Stimulated activated effector memory CD8-positive, alpha-beta T cell treated with anti-CD3 and anti-CD28 coated beads, Interleukin-12 subunit alpha, Interleukin-12 subunit beta, amount 100 ng/mL, for 72 hours (primary cell): ENCODE data around the gene CDHR5.
A peak's percentile ranks its signal among the peaks of the same experiment; 100 is the strongest.

Experiments
- ATAC-seq: fragments of 150-1000 bp; cut with Tn5 transposase; 2 replicates; pipeline ENCODE4 v1.10.0; 2021
- DNase-seq, 2 donors: peaks; one replicate each; pipeline ENCODE4 v3.0.0; 2021 to 2022; ENCODE audit warnings: low spot score in 2 of 2
- H3K27ac Mint-ChIP-seq: one replicate; pipeline ENCODE4 v1.8.0; 2022; ENCODE audit warnings: mild to moderate bottlenecking, mixed read lengths
- H3K36me3 Mint-ChIP-seq: one replicate; pipeline ENCODE4 v1.8.0; 2022; ENCODE audit warnings: mild to moderate bottlenecking, mixed read lengths
- H3K4me1 Mint-ChIP-seq: one replicate; pipeline ENCODE4 v1.8.0; 2022; ENCODE audit warnings: mixed read lengths
- H3K4me3 Mint-ChIP-seq: one replicate; pipeline ENCODE4 v1.8.0; 2022; ENCODE audit warnings: mild to moderate bottlenecking, mixed read lengths
- H3K9me3 Mint-ChIP-seq: one replicate; pipeline ENCODE4 v1.8.0; 2022; ENCODE audit warnings: mixed read lengths

Gene CDHR5

GRCh38 chr11:619628-620050 is 5.1 kb downstream of the CDHR5 start:
- Mint-ChIP-seq H3K4me3 (no peak overlapping the region), H3K36me3 (peaks cover 28% of the 10 kb centered on the region), H3K9me3 (no peaks in the 10 kb centered on the region), H3K4me1 (peaks cover 19% of the 10 kb centered on the region), H3K27ac (no peak overlapping the region)
- DNase-seq (no peak), ATAC-seq (no peak)

- H3K4me1 Mint-ChIP-seq, result peaks cover 25% of the 10 kb centered on the region
- ATAC-seq, result no peak
- no peaks in the 10 kb centered on the region for H3K9me3 Mint-ChIP-seq
- DNase-seq, result no peak
- H3K4me3 Mint-ChIP-seq, result no peak overlapping the region
- peak overlapping the region; percentile 86 for H3K27ac Mint-ChIP-seq
- peaks cover 34% of the 10 kb centered on the region for H3K36me3 Mint-ChIP-seq
These were observed 5.7 kb downstream of the CDHR5 start for GRCh38 chr11:618856-619627.

- no peaks in the 10 kb centered on the region for H3K9me3 Mint-ChIP-seq
- H3K36me3 Mint-ChIP-seq, result peaks cover 41% of the 10 kb centered on the region
- DNase-seq, result no peak
- H3K27ac Mint-ChIP-seq, result peak overlapping the region; percentile 86
- ATAC-seq, result no peak
- H3K4me1 Mint-ChIP-seq, result peaks cover 28% of the 10 kb centered on the region
- no peak overlapping the region for H3K4me3 Mint-ChIP-seq
These were observed 6.7 kb downstream of the CDHR5 start for GRCh38 chr11:617912-618682.

- no peak overlapping the region for H3K4me3 Mint-ChIP-seq
- ATAC-seq (no peak), DNase-seq (no peak)
- no peaks in the 10 kb centered on the region for H3K9me3 Mint-ChIP-seq
- H3K27ac Mint-ChIP-seq, result no peak overlapping the region
- H3K4me1 Mint-ChIP-seq, result peaks cover 36% of the 10 kb centered on the region
- H3K36me3 Mint-ChIP-seq, result peaks cover 48% of the 10 kb centered on the region
These were observed 7.4 kb downstream of the CDHR5 start for GRCh38 chr11:617199-617911.

- Mint-ChIP-seq H3K36me3 (peaks cover 51% of the 10 kb centered on the region), H3K27ac (peak overlapping the region; percentile 87), H3K9me3 (no peaks in the 10 kb centered on the region), H3K4me3 (peak overlapping the region; percentile 74), H3K4me1 (peaks cover 41% of the 10 kb centered on the region)
- ATAC-seq (no peak), DNase-seq (no peak)
These were observed 8.2 kb downstream of the CDHR5 start for GRCh38 chr11:616320-617198.

- ATAC-seq (peak; percentile 85), DNase-seq (peak; percentile 81 to 96)
- Mint-ChIP-seq H3K4me3 (peak within 1 kb of the TSS; percentile 74), H3K4me1 (peaks cover 41% of the 10 kb centered on the region), H3K9me3 (no peaks in the 10 kb centered on the region), H3K36me3 (peaks cover 59% of the 10 kb centered on the region), H3K27ac (peak within 1 kb of the TSS; percentile 87)
These were observed 9.0 kb downstream of the CDHR5 start, which contains the start of gene IRF7 for GRCh38 chr11:615504-616319. IRF7 (minus strand) TSS chr11:615950; CDS start chr11:615364, 586 bp downstream.

- H3K4me3 Mint-ChIP-seq, result peak overlapping the region; percentile 74
- ATAC-seq, result no peak
- peak overlapping the region; percentile 87 for H3K27ac Mint-ChIP-seq
- peaks cover 41% of the 10 kb centered on the region for H3K4me1 Mint-ChIP-seq
- DNase-seq, result no peak
- H3K36me3 Mint-ChIP-seq, result peaks cover 68% of the 10 kb centered on the region
- no peaks in the 10 kb centered on the region for H3K9me3 Mint-ChIP-seq
These were observed 9.9 kb downstream of the CDHR5 start for GRCh38 chr11:614623-615503.

GRCh38 chr11:614021-614622 is 10.6 kb downstream of the CDHR5 start:
- Mint-ChIP-seq H3K36me3 (peaks cover 72% of the 10 kb centered on the region), H3K4me3 (peak overlapping the region; percentile 74), H3K27ac (peak overlapping the region; percentile 87), H3K4me1 (peaks cover 41% of the 10 kb centered on the region), H3K9me3 (no peaks in the 10 kb centered on the region)
- ATAC-seq, result no peak
- no peak for DNase-seq

GRCh38 chr11:613369-613968 is 11.3 kb downstream of the CDHR5 start:
- ATAC-seq, result peak; percentile 40
- H3K4me3 Mint-ChIP-seq, result peak overlapping the region; percentile 74
- DNase-seq, result peak; percentile 62 to 77
- peaks cover 41% of the 10 kb centered on the region for H3K4me1 Mint-ChIP-seq
- H3K9me3 Mint-ChIP-seq, result no peaks in the 10 kb centered on the region
- H3K36me3 Mint-ChIP-seq, result peaks cover 73% of the 10 kb centered on the region
- peak overlapping the region; percentile 87 for H3K27ac Mint-ChIP-seq

GRCh38 chr11:612961-613300 is 11.8 kb downstream of the CDHR5 start:
- Mint-ChIP-seq H3K9me3 (no peaks in the 10 kb centered on the region), H3K4me1 (peaks cover 41% of the 10 kb centered on the region), H3K27ac (peak overlapping the region; percentile 87), H3K4me3 (peak overlapping the region; percentile 74), H3K36me3 (peaks cover 77% of the 10 kb centered on the region)
- ATAC-seq (no peak), DNase-seq (no peak)

- Mint-ChIP-seq H3K36me3 (peaks cover 82% of the 10 kb centered on the region), H3K4me3 (no peak overlapping the region), H3K27ac (peak overlapping the region; percentile 87), H3K9me3 (no peaks in the 10 kb centered on the region), H3K4me1 (peaks cover 41% of the 10 kb centered on the region)
- DNase-seq (no peak), ATAC-seq (no peak)
These were observed 12.4 kb downstream of the CDHR5 start for GRCh38 chr11:612201-612960.
